SK-N-MC (cell line): ENCODE measurements around the gene TAOK1.

Source experiments
- EZH2 ChIP-seq: fragments of 200-600 bp; sonication (generic); IDR thresholded peaks from one replicate; pipeline ENCODE4 v1.6.1; 2017; ENCODE audit warnings: antibody characterized with exemption
- FOXP2 ChIP-seq: optimal IDR thresholded peaks from 2 replicates; pipeline ENCODE3; 2011; ENCODE audit warnings: mild to moderate bottlenecking, moderate library complexity; ENCODE audit not compliant: insufficient read depth; ENCODE audit errors: extremely low read length, control extremely low read depth

DNA sequence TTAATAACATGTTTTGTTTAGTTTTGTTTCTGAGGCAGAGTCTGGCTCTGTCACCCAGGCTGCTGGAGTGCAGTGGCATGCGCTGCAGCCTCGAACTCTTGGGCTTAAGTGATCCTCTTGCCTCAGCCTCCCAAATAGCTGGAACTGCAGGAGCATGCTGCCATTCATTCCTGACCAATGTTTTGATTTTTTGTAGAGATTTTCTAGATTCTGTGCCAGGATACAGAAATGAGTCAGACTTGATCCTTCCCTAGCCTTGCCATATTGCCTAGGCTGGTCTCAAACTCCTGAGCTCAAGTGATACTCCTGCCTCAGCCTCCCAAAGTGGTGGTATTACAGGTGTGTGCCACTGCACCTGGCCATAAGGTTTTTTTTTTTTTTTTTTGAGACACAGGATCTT lies 17.7 kb downstream of the TAOK1 start:
- TF ChIP-seq FOXP2 (no peak), EZH2 (no peak)
